B cell (primary cell): Measurements from ENCODE around the gene TENT4B. TPM values are rescaled to one million over a fixed set of nuclear protein-coding genes. Genes with fewer than 3 reads are reported as not detected.

Source experiments
- ATAC-seq: fragments of 200-7000 bp; cut with Tn5 transposase; one replicate; pipeline ENCODE4 v1.10.0; 2021; ENCODE audit warnings: low read depth, mild to moderate bottlenecking, moderate number of reproducible peaks, moderate library complexity
- CTCF ChIA-PET: fragments of 350-600 bp; sonication (Branson Sonifier 250); formaldehyde crosslinking; loops from one replicate; lab custom pipeline; 2021; ENCODE audit warnings: antibody characterized with exemption, inconsistent platforms; lab: Charles Lee
- POLR2A ChIA-PET: fragments of 350-600 bp; sonication (Branson Sonifier 250); formaldehyde crosslinking; loops from one replicate; lab custom pipeline; 2021; ENCODE audit warnings: antibody characterized with exemption; lab: Charles Lee
- DNase-seq: peaks from one replicate; pipeline ENCODE4 v3.0.0; 2013
- H2AFZ ChIP-seq: 2 replicates; pipeline ENCODE4 v1.6.1; 2012; ENCODE audit warnings: mild to moderate bottlenecking, low read depth, low read length; ENCODE audit not compliant: insufficient read depth, poor library complexity, severe bottlenecking
- H3K27ac ChIP-seq, 2 donors: 1 replicate in 1 of 2; 2 replicates in 1 of 2; pipeline ENCODE4 v1.5.1; 2012 to 2013; ENCODE audit warnings: low read length in 2 of 2, mild to moderate bottlenecking in 2 of 2, moderate library complexity in 1 of 2
- H3K27me3 ChIP-seq, 4 experiments: fragments of 200-600 bp in 1 of 4; sonication (generic) in 1 of 4; replicated peaks in 1 of 4; 1 replicate in 2 of 4; 2 replicates in 2 of 4; pipeline versions ENCODE4 v1.6.1 to v1.7.0; 2013 to 2016; ENCODE audit warnings: low read length in 3 of 4, mild to moderate bottlenecking in 2 of 4, mixed read lengths in 1 of 4, moderate library complexity in 1 of 4; ENCODE audit not compliant: insufficient read depth in 4 of 4, control insufficient read depth in 3 of 4; ENCODE audit errors: control extremely low read depth in 1 of 4
- H3K36me3 ChIP-seq, 2 experiments: replicated peaks in 1 of 2; 1 replicate in 1 of 2; 2 replicates in 1 of 2; pipeline versions ENCODE4 v1.6.1 to v1.7.1; 2013; ENCODE audit warnings: low read length in 1 of 2; ENCODE audit not compliant: insufficient read depth in 2 of 2, control insufficient read depth in 1 of 2; ENCODE audit errors: control extremely low read depth in 1 of 2, extremely low read depth in 1 of 2
- H3K4me1 ChIP-seq, 2 donors: fragments of 200-600 bp in 1 of 2; sonication (generic) in 1 of 2; 1 replicate in 1 of 2; 2 replicates in 1 of 2; pipeline versions ENCODE4 v1.5.1 to v1.6.1; 2013 to 2017; ENCODE audit warnings: low read length in 2 of 2; ENCODE audit not compliant: control insufficient read depth in 2 of 2, insufficient read depth in 2 of 2
- H3K4me2 ChIP-seq: replicated peaks from 2 replicates; pipeline ENCODE3; 2012; ENCODE audit warnings: mild to moderate bottlenecking, low read depth, low read length; ENCODE audit not compliant: poor library complexity, severe bottlenecking
- H3K4me3 ChIP-seq, 5 experiments: fragments of 200-600 bp in 1 of 5; sonication (generic) in 1 of 5; 1 replicate in 3 of 5; 2 replicates in 2 of 5; pipeline versions ENCODE4 v1.5.1 to v1.7.0; 2011 to 2016; ENCODE audit warnings: low read length in 4 of 5, mild to moderate bottlenecking in 4 of 5, low read depth in 2 of 5, control low read depth in 1 of 5, moderate library complexity in 1 of 5; ENCODE audit not compliant: insufficient read depth in 1 of 5; ENCODE audit errors: control extremely low read depth in 1 of 5, extremely low read depth in 1 of 5
- H3K79me2 ChIP-seq: fragments of 200-600 bp; sonication (generic); one replicate; pipeline ENCODE4 v1.6.0; 2016; ENCODE audit warnings: low read length; ENCODE audit not compliant: control insufficient read depth, insufficient read depth
- H3K9ac ChIP-seq: fragments of 200-600 bp; sonication (generic); 2 replicates; pipeline ENCODE4 v1.6.1; 2017; ENCODE audit warnings: mild to moderate bottlenecking, low read length, moderate library complexity
- H3K9me3 ChIP-seq, 3 donors: one replicate each; pipeline versions ENCODE4 v1.6.1 to v1.7.1; 2013; ENCODE audit warnings: low read length in 2 of 3; ENCODE audit not compliant: control insufficient read depth in 2 of 3, insufficient read depth in 1 of 3; ENCODE audit errors: control extremely low read depth in 1 of 3
- H4K20me1 ChIP-seq: 2 replicates; pipeline ENCODE4 v1.6.0; 2012; ENCODE audit warnings: mild to moderate bottlenecking, low read length; ENCODE audit not compliant: insufficient read depth, control insufficient read depth, poor library complexity, severe bottlenecking
- H3K27ac Mint-ChIP-seq: one replicate; pipeline ENCODE4 v1.8.0; 2021; ENCODE audit warnings: mixed read lengths
- H3K27me3 Mint-ChIP-seq: one replicate; pipeline ENCODE4 v1.8.0; 2021; ENCODE audit warnings: mixed read lengths
- H3K4me1 Mint-ChIP-seq: one replicate; pipeline ENCODE4 v1.8.0; 2021; ENCODE audit warnings: mixed read lengths
- H3K4me3 Mint-ChIP-seq: one replicate; pipeline ENCODE4 v1.8.0; 2021; ENCODE audit warnings: mixed read lengths
- H3K9me3 Mint-ChIP-seq: one replicate; pipeline ENCODE4 v1.8.0; 2022; ENCODE audit warnings: mixed read lengths; ENCODE audit not compliant: insufficient read depth
- CTCF ChIP-seq: fragments of 200-600 bp; IDR thresholded peaks from one replicate; pipeline ENCODE4 v1.8.0; 2022; ENCODE audit warnings: antibody characterized with exemption, mild to moderate bottlenecking
- EZH2 ChIP-seq: IDR thresholded peaks from 2 replicates; pipeline ENCODE4 v1.6.1; 2012; ENCODE audit warnings: borderline replicate concordance, low read depth, mild to moderate bottlenecking, moderate library complexity, low read length; ENCODE audit not compliant: insufficient read depth, poor library complexity, severe bottlenecking
- WGBS: methylation state at CpG from one replicate; pipeline ENCODE4 v1.1.5; 2013; ENCODE audit warnings: missing lambda C conversion rate; ENCODE audit not compliant: insufficient coverage; 5-methylcytosine and 5-hydroxymethylcytosine counted together
- intact Hi-C: fragments of 100-400 bp; cut with micrococcal nuclease; formaldehyde crosslinking; loops from one replicate; pipeline ENCODE4 v1.10.0; 2022
- polyA plus RNA-seq: library from polyadenylated mRNA; depleted of rRNA; stranded (reverse); fragments of >200 nt; gene quantifications from 2 replicates; pipeline ENCODE4 v1.2.3, GENCODE V29; 2012
- total RNA-seq, 2 donors: library from RNA; stranded (reverse); fragments of 120-200 nt in 1 of 2; gene quantifications; 1 replicate in 1 of 2; 2 replicates in 1 of 2; pipeline versions ENCODE4 v1.2.3 to v1.2.4, GENCODE V29; 2013 to 2022

TENT4B gene
- total and polyA plus RNA-seq, 2 donors (not counting 1 experiment from before 2014, with no cell fraction given): 6.1 to 17.1 TPM

- Histone ChIP-seq H4K20me1 (no peaks in the 10 kb centered on the region), H3K79me2 (no peaks in the 10 kb centered on the region), H3K9me3 (peaks cover 0 to 10% (median 4%) of the 10 kb centered on the region in 3 donors), H3K36me3 (no peaks in the 10 kb centered on the region), H3K27ac (no peak overlapping the region), H3K4me1 (peaks cover 6 to 8% of the 10 kb centered on the region in 2 donors), H3K4me2 (no peak overlapping the region), H3K27me3 (peaks cover 0 to 18% (median 8%) of the 10 kb centered on the region in 4 experiments), H3K4me3 (no peak overlapping the region), H2AFZ (no peak overlapping the region), H3K9ac (no peak overlapping the region)
- Mint-ChIP-seq H3K4me1 (peaks cover 28% of the 10 kb centered on the region), H3K27me3 (peaks cover 7% of the 10 kb centered on the region), H3K9me3 (no peaks in the 10 kb centered on the region), H3K4me3 (no peak overlapping the region), H3K27ac (no peak overlapping the region)
- ChIA-PET CTCF (interaction anchor here (1.1 to 4.0 kb wide), 3 partner anchors 13 to 66 kb away, joined by 4 to 13 read pairs (median 4); no protein-coding TSS in a partner anchor), POLR2A (interaction anchor here (1.0 kb wide), 1 partner anchor 15 kb away, joined by 3 read pairs; no protein-coding TSS in a partner anchor)
- intact Hi-C loops: no loop called here
- ATAC-seq: no peak
- no peak for DNase-seq
- TF ChIP-seq CTCF (no peak), EZH2 (no peak)
- WGBS: 86% methylated on average over 7 of the region's 9 CpGs
Observed at GRCh38 chr16:50260206-50261159, 107.4 kb downstream of the TENT4B start.
